Fibroblast of lung (primary cell): ENCODE measurements around the gene CCDC60. TPM values are rescaled to one million over a fixed set of nuclear protein-coding genes. Genes with fewer than 3 reads are reported as not detected.
A peak's percentile ranks its signal among the peaks of the same experiment; 100 is the strongest.

Experiments used
- DNase-seq, 2 donors: peaks; one replicate each; pipeline versions ENCODE4 v3.0.0 to v3.0.0-alpha.2; 2010; ENCODE audit warnings: low read depth in 2 of 2
- H2AFZ ChIP-seq: 2 replicates; pipeline ENCODE4 v1.5.1; 2012; ENCODE audit warnings: low read length, control low read depth, inconsistent platforms
- H3K27ac ChIP-seq: 2 replicates; pipeline ENCODE4 v1.5.1; 2011; ENCODE audit warnings: low read length, control low read depth; ENCODE audit not compliant: insufficient read depth
- H3K27me3 ChIP-seq: 2 replicates; pipeline ENCODE4 v1.5.1; 2011; ENCODE audit warnings: mild to moderate bottlenecking, low read length; ENCODE audit not compliant: control insufficient read depth, insufficient read depth
- H3K36me3 ChIP-seq: 2 replicates; pipeline ENCODE4 v1.5.1; 2011; ENCODE audit warnings: low read length; ENCODE audit not compliant: control insufficient read depth, insufficient read depth
- H3K4me1 ChIP-seq: 2 replicates; pipeline ENCODE4 v1.5.1; 2011; ENCODE audit warnings: low read length; ENCODE audit not compliant: control insufficient read depth, insufficient read depth; ENCODE audit errors: extremely low read depth
- H3K4me2 ChIP-seq: 2 replicates; pipeline ENCODE4 v1.5.1; 2011; ENCODE audit warnings: low read length, control low read depth; ENCODE audit not compliant: insufficient read depth; ENCODE audit errors: extremely low read depth
- H3K4me3 ChIP-seq, 4 experiments: fragments of 200-600 bp in 1 of 4; sonication (generic) in 1 of 4; replicated peaks in 1 of 4; 2 replicates each; pipeline ENCODE4 v1.5.1; 2011 to 2016; ENCODE audit warnings: low read length in 4 of 4, low read depth in 3 of 4, mild to moderate bottlenecking in 3 of 4, control low read depth in 2 of 4, inconsistent platforms in 1 of 4, mixed read lengths in 1 of 4; ENCODE audit not compliant: insufficient read depth in 1 of 4; ENCODE audit errors: control extremely low read depth in 1 of 4
- H3K79me2 ChIP-seq: 2 replicates; pipeline ENCODE4 v1.5.1; 2012; ENCODE audit warnings: mild to moderate bottlenecking, low read length, inconsistent platforms; ENCODE audit not compliant: control insufficient read depth, insufficient read depth
- H3K9ac ChIP-seq: 2 replicates; pipeline ENCODE4 v1.5.1; 2011; ENCODE audit warnings: mild to moderate bottlenecking, low read length, control low read depth; ENCODE audit not compliant: insufficient read depth
- H3K9me3 ChIP-seq: 2 replicates; pipeline ENCODE4 v1.5.1; 2012; ENCODE audit warnings: low read depth, low read length; ENCODE audit not compliant: control insufficient read depth, insufficient read depth
- H4K20me1 ChIP-seq: 2 replicates; pipeline ENCODE4 v1.5.1; 2011; ENCODE audit warnings: low read length; ENCODE audit not compliant: control insufficient read depth, insufficient read depth; ENCODE audit errors: extremely low read depth
- EZH2 ChIP-seq: IDR thresholded peaks from 2 replicates; pipeline ENCODE4 v1.5.1; 2012; ENCODE audit warnings: low read length, control low read depth, mild to moderate bottlenecking; ENCODE audit errors: missing control alignments
- polyA plus RNA-seq, 2 donors: library from polyadenylated mRNA; depleted of rRNA in 1 of 2; stranded (reverse) in 1 of 2; unstranded in 1 of 2; fragments of >200 nt; gene quantifications; 2 replicates each; pipeline ENCODE4 v1.2.1, GENCODE V29; 2011 to 2012; ENCODE audit warnings: missing spikeins in 1 of 2
- total RNA-seq: library from RNA; depleted of rRNA; stranded (reverse); fragments of >200 nt; gene quantifications from 2 replicates; pipeline ENCODE4 v1.2.1, GENCODE V29; 2014
- TF ChIP-seq, protein P1 (sequence below), 2 donors: IDR thresholded peaks in 1 of 2; conservative IDR thresholded peaks in 1 of 2; 1 replicate in 1 of 2; 2 replicates in 1 of 2; pipeline ENCODE4 v1.5.1; 2011 to 2012; ENCODE audit warnings: low read length in 2 of 2, control low read depth in 1 of 2, inconsistent platforms in 1 of 2, low read depth in 1 of 2, mild to moderate bottlenecking in 1 of 2

Gene CCDC60
- total and polyA plus RNA-seq, 2 donors (not counting 1 experiment from before 2014, with no cell fraction given), result not detected

GRCh38 chr12:119447126-119447525 is 112.6 kb downstream of the CCDC60 start:
- Histone ChIP-seq H3K4me3 (no peak overlapping the region), H3K9ac (no peak overlapping the region), H3K79me2 (no peaks in the 10 kb centered on the region), H4K20me1 (no peaks in the 10 kb centered on the region), H3K9me3 (no peaks in the 10 kb centered on the region), H3K36me3 (no peaks in the 10 kb centered on the region), H3K27ac (no peak overlapping the region), H3K4me2 (no peak overlapping the region), H3K27me3 (no peaks in the 10 kb centered on the region), H3K4me1 (no peaks in the 10 kb centered on the region), H2AFZ (no peak overlapping the region)
- no peak for DNase-seq
- TF ChIP-seq, protein P1, sequence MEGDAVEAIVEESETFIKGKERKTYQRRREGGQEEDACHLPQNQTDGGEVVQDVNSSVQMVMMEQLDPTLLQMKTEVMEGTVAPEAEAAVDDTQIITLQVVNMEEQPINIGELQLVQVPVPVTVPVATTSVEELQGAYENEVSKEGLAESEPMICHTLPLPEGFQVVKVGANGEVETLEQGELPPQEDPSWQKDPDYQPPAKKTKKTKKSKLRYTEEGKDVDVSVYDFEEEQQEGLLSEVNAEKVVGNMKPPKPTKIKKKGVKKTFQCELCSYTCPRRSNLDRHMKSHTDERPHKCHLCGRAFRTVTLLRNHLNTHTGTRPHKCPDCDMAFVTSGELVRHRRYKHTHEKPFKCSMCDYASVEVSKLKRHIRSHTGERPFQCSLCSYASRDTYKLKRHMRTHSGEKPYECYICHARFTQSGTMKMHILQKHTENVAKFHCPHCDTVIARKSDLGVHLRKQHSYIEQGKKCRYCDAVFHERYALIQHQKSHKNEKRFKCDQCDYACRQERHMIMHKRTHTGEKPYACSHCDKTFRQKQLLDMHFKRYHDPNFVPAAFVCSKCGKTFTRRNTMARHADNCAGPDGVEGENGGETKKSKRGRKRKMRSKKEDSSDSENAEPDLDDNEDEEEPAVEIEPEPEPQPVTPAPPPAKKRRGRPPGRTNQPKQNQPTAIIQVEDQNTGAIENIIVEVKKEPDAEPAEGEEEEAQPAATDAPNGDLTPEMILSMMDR (conservative IDR thresholded peaks at IDR 0.05 in 1 of 2, IDR thresholded peaks at IDR 0.05 in 1 of 2; ENCODE audit: low read depth in 1 of 2, low read length in 2 of 2), result no peak
- no peak for TF ChIP-seq EZH2

GRCh38 chr12:119447618-119448017 is 113.1 kb downstream of the CCDC60 start:
- Histone ChIP-seq H4K20me1 (no peaks in the 10 kb centered on the region), H2AFZ (no peak overlapping the region), H3K27ac (no peak overlapping the region), H3K4me2 (no peak overlapping the region), H3K79me2 (no peaks in the 10 kb centered on the region), H3K27me3 (no peaks in the 10 kb centered on the region), H3K4me1 (no peaks in the 10 kb centered on the region), H3K4me3 (no peak overlapping the region), H3K9ac (no peak overlapping the region), H3K9me3 (no peaks in the 10 kb centered on the region), H3K36me3 (no peaks in the 10 kb centered on the region)
- no peak for DNase-seq
- TF ChIP-seq, protein P1 (conservative IDR thresholded peaks at IDR 0.05 in 1 of 2, IDR thresholded peaks at IDR 0.05 in 1 of 2; ENCODE audit: low read depth in 1 of 2, low read length in 2 of 2), result no peak
- no peak for TF ChIP-seq EZH2

DNA sequence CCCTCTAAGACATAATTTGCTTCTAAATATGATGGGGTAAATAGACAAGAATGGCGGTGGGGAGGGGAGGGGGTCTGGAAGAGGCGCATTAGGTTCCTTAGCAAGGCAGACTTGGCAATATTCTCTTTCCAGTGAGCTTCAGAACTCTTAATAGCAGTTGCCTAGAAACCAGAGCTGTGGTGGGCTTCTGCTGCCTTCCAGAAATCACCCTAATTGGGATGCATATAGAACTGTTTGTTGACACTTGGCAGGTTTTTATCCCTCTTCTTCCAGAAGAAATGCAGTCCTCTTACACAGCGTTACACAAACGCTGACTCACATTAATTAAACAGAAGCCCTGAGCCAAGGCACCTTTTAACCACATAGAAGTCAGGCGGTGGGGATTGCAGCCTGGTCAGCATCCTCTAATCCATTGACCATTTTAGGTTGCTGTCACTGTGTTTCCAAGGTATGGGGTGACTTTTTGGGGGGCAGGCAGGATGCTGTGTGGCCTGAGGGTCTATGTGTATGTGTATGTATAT is 114.1 kb downstream of the CCDC60 start:
- Histone ChIP-seq H3K27me3 (no peaks in the 10 kb centered on the region), H3K79me2 (no peaks in the 10 kb centered on the region), H3K9me3 (no peaks in the 10 kb centered on the region), H3K4me3 (no peak overlapping the region), H3K4me1 (no peaks in the 10 kb centered on the region), H2AFZ (no peak overlapping the region), H3K9ac (no peak overlapping the region), H3K4me2 (no peak overlapping the region), H3K27ac (no peak overlapping the region), H4K20me1 (no peaks in the 10 kb centered on the region), H3K36me3 (no peaks in the 10 kb centered on the region)
- TF ChIP-seq, protein P1 (conservative IDR thresholded peaks at IDR 0.05 in 1 of 2, IDR thresholded peaks at IDR 0.05 in 1 of 2; ENCODE audit: low read depth in 1 of 2, low read length in 2 of 2), result no peak
- TF ChIP-seq EZH2, result no peak
- peak in 1 of 2 donors; percentile 1 for DNase-seq
